ENCODE data around the gene PTTG1IP2.
"Not testable (repeated sequence)": the region's sequence is repeated elsewhere in the genome, so short reads cannot be mapped to it uniquely, and the experiment has no call there.

The PTTG1IP2 gene

GRCh38 chr7:90469554-90469953 lies at the start of gene PTTG1IP2:
Gene PTTG1IP2, plus strand, starts transcription at chr7:90469639. Its CDS starts 148 bp downstream, at chr7:90469787.
- DNase-seq (ENCODE audit: low read depth) = no peak

- DNase-seq (ENCODE audit: low read depth) = no peak
These were observed 47.8 kb upstream of the PTTG1IP2 start for GRCh38 chr7:90421651-90422050.

DNA sequence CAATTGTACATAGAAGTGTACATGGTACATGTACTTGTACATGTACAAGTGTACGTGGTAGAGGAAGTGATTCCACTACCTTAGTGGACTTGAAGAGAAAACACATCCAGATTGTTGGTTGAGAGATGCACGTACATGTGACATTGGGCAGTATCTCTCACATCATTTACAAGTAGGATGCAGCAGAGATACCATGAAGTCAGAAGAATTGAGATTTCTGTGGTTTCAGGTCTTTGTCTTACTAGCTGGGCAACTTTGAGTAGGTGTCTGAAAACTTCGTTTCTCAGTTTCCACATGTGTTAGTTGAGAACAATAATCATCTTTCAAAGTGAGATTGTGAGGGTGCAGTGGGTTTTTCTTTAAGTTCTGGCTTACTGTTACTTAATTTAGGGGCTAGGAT lies 44.7 kb upstream of the PTTG1IP2 start:
- DNase-seq (ENCODE audit: low read depth) = no peak

GRCh38 chr7:90425376-90425775 lies 44.1 kb upstream of the PTTG1IP2 start:
- no peak for DNase-seq (ENCODE audit: low read depth)

DNA sequence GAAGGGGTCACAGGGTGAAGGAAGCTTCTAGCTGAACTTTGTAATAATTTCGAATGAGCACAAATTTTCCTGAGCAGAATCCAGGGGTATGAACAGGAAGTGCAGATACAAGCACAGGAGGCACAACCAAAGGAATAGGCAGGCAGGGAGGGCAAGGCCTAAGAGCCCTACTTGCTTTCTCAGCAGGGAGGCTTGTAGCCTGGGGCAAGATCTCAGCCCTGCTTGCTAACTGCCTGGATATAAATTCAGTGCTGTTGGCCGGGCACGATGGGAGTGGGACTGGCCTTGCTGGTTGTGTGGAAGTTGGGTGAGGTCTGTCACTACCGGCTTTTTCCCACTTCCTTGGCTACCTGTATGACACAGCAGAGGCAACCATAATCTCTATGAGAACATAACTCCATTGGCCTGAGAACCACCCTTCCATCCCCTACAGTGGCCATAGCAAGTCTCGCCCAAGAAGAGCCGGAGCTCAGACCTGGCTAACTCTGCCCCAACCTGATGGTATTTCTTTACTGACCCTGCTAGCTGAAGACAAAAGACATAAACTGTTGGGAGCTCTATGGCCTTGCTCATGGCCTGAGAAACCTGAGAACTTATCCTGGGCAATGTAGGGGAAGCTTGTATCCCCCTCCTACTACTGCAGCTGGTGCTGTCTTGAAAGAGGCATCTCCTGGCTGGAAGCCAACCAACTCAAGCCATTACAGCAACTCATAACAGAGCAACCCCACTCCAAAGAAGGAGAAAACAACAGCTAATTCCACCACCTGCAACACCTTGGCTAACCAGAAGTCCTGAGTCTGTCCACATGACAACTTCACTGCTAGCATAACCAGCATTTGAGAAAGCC lies 38.6 kb upstream of the PTTG1IP2 start:
- DNase-seq (ENCODE audit: low read depth) = no peak

DNA sequence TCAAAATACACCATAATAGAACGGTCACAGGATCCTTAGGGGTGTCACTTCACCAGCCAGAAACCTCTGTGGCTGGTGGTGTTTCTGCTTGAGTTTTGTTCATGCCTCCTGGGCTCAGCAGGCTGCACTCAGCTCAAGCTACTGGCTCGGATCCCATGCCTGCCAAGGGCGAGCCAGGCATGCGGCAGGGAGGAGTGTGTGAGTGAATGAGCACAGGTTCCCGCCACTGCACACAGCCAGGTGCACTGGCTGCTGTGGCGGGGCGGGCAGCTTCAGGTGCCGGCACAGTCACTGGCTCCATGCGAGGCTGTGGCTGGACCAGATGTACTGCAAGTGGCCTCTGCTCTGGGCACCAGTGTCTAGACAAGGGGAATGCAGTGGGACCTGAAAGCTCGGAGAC lies 36.7 kb upstream of the PTTG1IP2 start:
- no peak for DNase-seq (ENCODE audit: low read depth)

- DNase-seq (ENCODE audit: low read depth) = no peak
These were observed 36.2 kb upstream of the PTTG1IP2 start for GRCh38 chr7:90433221-90433620.

- DNase-seq (ENCODE audit: low read depth) = no peak
These were observed 23.8 kb upstream of the PTTG1IP2 start for GRCh38 chr7:90445633-90446032.

DNA sequence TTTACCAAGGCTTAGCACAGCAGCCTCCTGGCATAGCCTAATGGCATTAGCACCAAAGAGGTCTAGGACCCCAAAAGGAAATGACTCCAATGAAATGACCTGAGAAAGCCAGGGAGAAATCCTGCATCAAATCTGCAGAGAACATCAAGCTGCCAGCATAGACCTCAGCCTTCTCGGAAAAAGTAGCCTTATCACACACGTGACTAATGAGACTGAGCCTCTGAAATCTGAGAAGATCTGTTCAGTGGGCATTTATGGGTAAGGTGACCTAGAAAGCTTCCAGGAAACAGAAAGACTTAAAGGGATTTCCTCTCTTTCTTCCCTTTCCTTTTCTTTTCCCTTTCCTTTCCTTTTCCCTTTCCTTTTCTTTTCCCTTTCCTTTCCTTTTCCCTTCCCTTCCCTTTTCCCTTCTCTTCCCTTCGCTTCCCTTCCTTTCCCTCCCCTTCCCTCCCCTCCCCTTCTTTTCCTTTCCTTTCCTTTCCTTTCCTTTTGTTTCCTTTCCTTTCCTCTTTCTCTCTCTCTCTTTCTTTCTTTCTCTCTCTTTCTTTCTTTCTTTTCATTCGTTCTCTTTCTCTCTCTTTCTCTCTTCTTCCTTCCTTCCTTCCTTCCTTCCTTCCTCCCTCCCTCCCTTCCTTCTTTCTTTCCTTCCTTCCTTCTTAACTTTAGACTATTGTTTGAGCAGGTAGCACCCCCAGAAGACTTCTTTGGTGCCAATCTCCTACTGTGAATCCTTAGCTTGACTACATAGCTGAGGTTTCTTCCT lies 23.1 kb upstream of the PTTG1IP2 start:
- no peak for DNase-seq (ENCODE audit: low read depth)

- no peak for DNase-seq (ENCODE audit: low read depth)
These were observed 16.1 kb upstream of the PTTG1IP2 start for GRCh38 chr7:90453259-90453891.

GRCh38 chr7:90453931-90454330 lies 15.5 kb upstream of the PTTG1IP2 start:
- no peak for DNase-seq (ENCODE audit: low read depth)

GRCh38 chr7:90455163-90456030 lies 14.0 kb upstream of the PTTG1IP2 start:
- peak; percentile 33 for DNase-seq (ENCODE audit: low read depth)

- DNase-seq (ENCODE audit: low read depth) = no peak
These were observed 11.3 kb upstream of the PTTG1IP2 start for GRCh38 chr7:90458104-90458503.

GRCh38 chr7:90459888-90460287 lies 9.6 kb upstream of the PTTG1IP2 start:
- no peak for DNase-seq (ENCODE audit: low read depth)

GRCh38 chr7:90461219-90461618 lies 8.2 kb upstream of the PTTG1IP2 start:
- DNase-seq (ENCODE audit: low read depth) = no peak

- DNase-seq (ENCODE audit: low read depth) = not testable (repeated sequence)
These were observed 6.2 kb upstream of the PTTG1IP2 start for GRCh38 chr7:90463151-90463628.

DNA sequence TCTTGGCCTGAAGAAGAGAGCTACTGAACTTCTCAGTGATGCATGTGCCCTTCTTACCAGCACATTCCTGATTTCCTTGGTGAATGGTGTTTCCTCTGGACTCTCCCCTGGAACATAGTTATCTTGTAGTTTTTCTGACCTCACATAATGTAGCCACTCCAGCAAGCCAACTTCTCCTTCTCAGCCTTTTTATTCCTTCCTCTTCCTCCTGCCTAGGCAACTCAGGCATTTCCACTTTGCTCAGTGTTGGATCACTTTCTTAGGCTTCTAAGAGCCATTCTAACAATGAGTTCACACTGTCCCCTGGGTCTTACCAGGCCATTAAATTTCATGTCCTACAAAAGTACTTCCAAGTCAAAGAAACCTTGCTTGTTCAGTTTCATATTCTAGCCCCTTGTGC lies 3.6 kb upstream of the PTTG1IP2 start:
- no peak for DNase-seq (ENCODE audit: low read depth)

DNA sequence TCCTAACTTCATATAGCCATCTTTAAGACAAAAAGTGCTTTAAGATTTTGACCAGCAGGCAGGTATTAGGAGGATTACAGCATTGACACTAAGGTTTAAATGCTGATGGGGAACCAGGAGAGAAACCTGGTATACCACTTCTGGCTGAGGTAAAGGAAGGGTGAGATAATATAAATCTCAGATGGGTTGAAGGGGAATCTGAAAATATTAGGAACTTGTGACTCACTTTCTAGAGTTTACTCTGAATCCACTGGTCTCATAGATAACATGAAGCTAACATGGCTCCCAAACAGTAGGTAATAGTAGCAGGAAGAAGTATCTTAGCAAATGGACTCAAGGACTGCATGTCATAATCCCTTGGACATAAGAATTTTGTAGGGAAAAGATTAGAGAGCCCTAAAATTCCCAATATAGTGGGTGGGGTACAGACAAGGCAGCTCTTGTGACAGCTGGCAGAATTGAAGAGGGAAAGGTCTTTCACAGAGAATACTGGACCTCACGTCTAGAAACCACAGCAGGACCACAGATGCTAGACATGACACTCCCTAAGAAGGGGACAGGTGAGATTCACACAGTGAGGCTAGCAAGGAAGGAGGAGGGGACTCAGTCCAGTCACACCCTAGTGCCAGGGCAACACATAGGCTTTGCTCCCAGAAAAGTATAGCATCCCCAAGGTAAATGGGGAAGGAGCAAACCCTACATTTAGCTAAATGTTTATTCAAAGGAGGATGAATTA lies 3.5 kb downstream of the PTTG1IP2 start:
- DNase-seq (ENCODE audit: low read depth) = no peak

- DNase-seq (ENCODE audit: low read depth) = no peak
These were observed 4.4 kb downstream of the PTTG1IP2 start for GRCh38 chr7:90473814-90474213.

DNA sequence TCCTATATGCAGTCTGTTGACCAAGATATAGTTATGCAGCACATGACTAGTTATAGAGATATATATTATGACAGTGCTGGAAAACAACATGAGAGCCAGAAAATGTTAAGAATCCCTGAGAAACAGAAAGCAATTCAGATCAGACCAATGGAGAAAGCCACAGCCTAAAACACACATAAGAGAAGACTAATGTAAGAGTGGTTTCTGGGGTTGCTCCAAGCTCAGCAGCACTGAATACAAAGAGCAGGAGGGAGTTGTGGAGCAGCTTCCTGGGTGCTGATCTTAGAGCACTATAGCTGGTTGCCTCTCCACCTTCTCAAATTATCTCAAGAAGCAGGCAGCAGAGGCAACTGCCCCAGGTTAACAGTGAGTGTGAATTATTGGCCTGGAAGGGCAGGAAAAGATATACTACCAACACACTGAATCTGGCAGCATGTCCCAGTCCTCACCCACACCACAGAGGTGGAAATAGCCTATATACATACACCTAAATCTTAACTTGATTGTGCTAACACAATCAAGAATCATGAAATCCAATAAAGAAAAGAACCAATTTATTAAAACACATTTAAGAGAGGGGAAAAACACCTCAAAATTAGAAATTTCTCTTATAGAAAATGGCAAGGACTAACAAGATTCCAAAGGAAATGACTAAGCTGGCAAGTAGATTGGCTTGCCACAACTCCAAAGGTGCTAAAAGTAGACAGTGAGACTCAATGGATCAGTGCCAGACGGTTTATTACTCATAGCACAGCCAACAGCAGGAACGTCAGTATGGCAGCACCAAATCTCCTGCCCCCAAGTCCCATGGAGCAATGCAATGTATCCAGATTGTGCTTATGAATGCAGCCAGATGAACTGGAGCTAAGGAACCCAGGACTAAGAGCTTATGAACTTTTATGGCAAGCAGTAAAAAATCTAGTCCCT lies 5.1 kb downstream of the PTTG1IP2 start:
- peak; percentile 14 for DNase-seq (ENCODE audit: low read depth)

Data from fibroblast of the conjunctiva (primary cell).